HepG2 (cell line): ENCODE measurements around the gene MRPL2. TPM values are rescaled to one million over a fixed set of nuclear protein-coding genes. Genes with fewer than 3 reads are reported as not detected.

Experiments used
- CBFB ChIP-seq: sonication (generic); formaldehyde crosslinking; IDR thresholded peaks from 2 replicates; pipeline ENCODE4 v1.4.0; 2020; ENCODE audit warnings: missing genetic modification reagents
- DRAP1 ChIP-seq: IDR thresholded peaks from 2 replicates; pipeline ENCODE4 v1.6.1; 2016; ENCODE audit warnings: missing genetic modification reagents, missing compliant biosample characterization
- ELF1 ChIP-seq: sonication (generic); formaldehyde crosslinking; IDR thresholded peaks from 2 replicates; pipeline ENCODE4 v1.4.0; 2020; ENCODE audit warnings: missing genetic modification reagents
- HNF4G ChIP-seq, 2 experiments: sonication (generic) in 1 of 2; formaldehyde crosslinking in 1 of 2; IDR thresholded peaks; 2 replicates each; pipeline versions ENCODE4 v1.4.0 to v1.6.1; 2011 to 2020; ENCODE audit warnings: borderline replicate concordance in 2 of 2, low read depth in 2 of 2, mild to moderate bottlenecking in 2 of 2, low read length in 1 of 2, missing genetic modification reagents in 1 of 2, moderate library complexity in 1 of 2
- IKZF1 ChIP-seq: fragments of 450-650 bp; IDR thresholded peaks from 2 replicates; pipeline ENCODE4 v1.7.1; 2016
- KDM2A ChIP-seq: sonication (generic); formaldehyde crosslinking; IDR thresholded peaks from 2 replicates; pipeline ENCODE4 v1.4.0; 2020; ENCODE audit warnings: low read depth, missing genetic modification reagents, borderline replicate concordance
- KLF6 ChIP-seq: IDR thresholded peaks from 2 replicates; pipeline ENCODE4 v1.8.0; 2016; ENCODE audit warnings: missing biosample characterization, missing genetic modification reagents
- MEIS2 ChIP-seq: sonication (generic); formaldehyde crosslinking; IDR thresholded peaks from 2 replicates; pipeline ENCODE4 v1.9.0; 2021; ENCODE audit warnings: mild to moderate bottlenecking, missing genetic modification reagents
- MLX ChIP-seq: IDR thresholded peaks from 2 replicates; pipeline ENCODE4 v1.6.1; 2016
- MXD4 ChIP-seq: IDR thresholded peaks from 2 replicates; pipeline ENCODE4 v1.6.1; 2016; ENCODE audit warnings: mild to moderate bottlenecking, missing biosample characterization, missing genetic modification reagents
- POLR2G ChIP-seq: fragments of 200-400 bp; formaldehyde crosslinking; IDR thresholded peaks from 2 replicates; pipeline ENCODE4 v1.6.1; 2018; ENCODE audit warnings: mild to moderate bottlenecking, low read depth, low read length, moderate library complexity
- RFX3 ChIP-seq: IDR thresholded peaks from 2 replicates; pipeline ENCODE4 v1.6.1; 2016; ENCODE audit warnings: missing biosample characterization, missing genetic modification reagents
- SALL1 ChIP-seq: sonication (generic); formaldehyde crosslinking; IDR thresholded peaks from 2 replicates; pipeline ENCODE4 v1.8.0; 2022; ENCODE audit warnings: mild to moderate bottlenecking, missing genetic modification reagents
- TBL1XR1 ChIP-seq: fragments of 150-350 bp; IDR thresholded peaks from 2 replicates; pipeline ENCODE4 v1.6.1; 2014; ENCODE audit warnings: borderline replicate concordance, low read length; ENCODE audit not compliant: partially characterized antibody
- TEAD3 ChIP-seq: optimal IDR thresholded peaks from 2 replicates; pipeline ENCODE3; 2016; ENCODE audit warnings: borderline replicate concordance
- ZBTB7B ChIP-seq: sonication (generic); formaldehyde crosslinking; IDR thresholded peaks from 2 replicates; pipeline ENCODE4 v1.4.0; 2020; ENCODE audit warnings: missing genetic modification reagents
- ZFY ChIP-seq: sonication (generic); formaldehyde crosslinking; IDR thresholded peaks from 2 replicates; pipeline ENCODE4 v1.4.0; 2020; ENCODE audit warnings: missing genetic modification reagents
- ZGPAT ChIP-seq: IDR thresholded peaks from 2 replicates; pipeline ENCODE4 v1.6.1; 2016; ENCODE audit warnings: mild to moderate bottlenecking
- ZNF282 ChIP-seq: fragments of 450-650 bp; IDR thresholded peaks from 2 replicates; pipeline ENCODE4 v1.6.1; 2018; ENCODE audit not compliant: partially characterized antibody
- ZNF292 ChIP-seq: sonication (generic); formaldehyde crosslinking; IDR thresholded peaks from 2 replicates; pipeline ENCODE4 v1.8.1; 2022; ENCODE audit warnings: mild to moderate bottlenecking, low read depth, missing genetic modification reagents, borderline replicate concordance
- ZNF350 ChIP-seq: sonication (generic); formaldehyde crosslinking; IDR thresholded peaks from 2 replicates; pipeline ENCODE4 v1.4.0; 2020; ENCODE audit warnings: mild to moderate bottlenecking, low read depth, missing genetic modification reagents, borderline replicate concordance
- ZNF687 ChIP-seq: sonication (generic); formaldehyde crosslinking; IDR thresholded peaks from 2 replicates; pipeline ENCODE4 v1.5.1; 2020; ENCODE audit warnings: mild to moderate bottlenecking, missing genetic modification reagents, moderate library complexity
- ZNF768 ChIP-seq: sonication (generic); formaldehyde crosslinking; IDR thresholded peaks from 2 replicates; pipeline ENCODE4 v1.4.0; 2020; ENCODE audit warnings: missing genetic modification reagents
- polyA plus RNA-seq, 8 experiments: library from polyadenylated mRNA; depleted of rRNA in 3 of 8; stranded (reverse) in 7 of 8; unstranded in 1 of 8; fragments of >200 nt; fragmentation: Illumina TruSeq in 4 of 8; extraction: Trizol in 4 of 8; gene quantifications; 2 replicates each; pipeline versions ENCODE4 v1.2.1 to v1.2.3, GENCODE V29; 2011 to 2016; ENCODE audit warnings: low read depth in 4 of 8, missing spikeins in 1 of 8, mixed read lengths in 1 of 8; ENCODE audit not compliant: insufficient read depth in 1 of 8
- total RNA-seq, 5 experiments: library from RNA; depleted of rRNA; stranded (reverse); fragments of >200 nt; fragmentation: Illumina TruSeq; extraction: Trizol; gene quantifications; 2 replicates each; pipeline ENCODE4 v1.2.3, GENCODE V29; 2016; ENCODE audit warnings: low read depth in 1 of 5

MRPL2 gene
- total and polyA plus RNA-seq, 2 of the 13 experiments (the other 11 are each of a cell fraction or from before 2014, with no cell fraction given) = 56.8 to 65.6 TPM

GRCh38 chr6:43035495-43036194 is 23.6 kb downstream of the MRPL2 start (continued):
- TF ChIP-seq DRAP1 (0 out of 2 replicates have a peak, but pooled peaks have one; percentile 12), ZNF768 (CRISPR knock-in tag) (peak; percentile 67; the same call in 1 of the 2 replicates), KLF6 (CRISPR knock-in tag) (no peak), POLR2G (peak; percentile 47; the same call in 1 of the 2 replicates), TEAD3 (CRISPR knock-in tag) (peak; percentile 27), SALL1 (CRISPR knock-in tag) (0 out of 2 replicates have a peak, but pooled peaks have one; percentile 16), HNF4G (IDR thresholded peaks at IDR 0.05; ENCODE audit: borderline replicate concordance, low read depth, low read length) (peak; percentile 76), HNF4G (CRISPR knock-in tag; IDR thresholded peaks at IDR 0.05; ENCODE audit: borderline replicate concordance, low read depth) (no peak), CBFB (CRISPR knock-in tag) (no peak), MXD4 (0 out of 2 replicates have a peak, but pooled peaks have one; percentile 27), ZNF292 (CRISPR knock-in tag) (peak; percentile 46; the same call in 1 of the 2 replicates), IKZF1 (no peak), MEIS2 (CRISPR knock-in tag) (peak; percentile 91), TBL1XR1 (no peak), ZNF350 (peak; percentile 25; the same call in 1 of the 2 replicates), ZFY (CRISPR knock-in tag) (0 out of 2 replicates have a peak, but pooled peaks have one; percentile 14), MLX (CRISPR knock-in tag) (no peak), ELF1 (CRISPR knock-in tag) (no peak), ZNF687 (CRISPR knock-in tag) (peak; percentile 71), ZNF282 (no peak), ZGPAT (no peak), KDM2A (CRISPR knock-in tag) (no peak), ZBTB7B (0 out of 2 replicates have a peak, but pooled peaks have one; percentile 30), RFX3 (CRISPR knock-in tag) (no peak)
